ENCODE data around the gene GDF3.

The GDF3 gene

GRCh38 chr12:7656121-7656520, 39.5 kb downstream of the GDF3 start:
- Histone ChIP-seq H2AK5ac (ENCODE audit: low read length, severe bottlenecking) (no peak overlapping the region), H2BK5ac (ENCODE audit: low read depth, low read length, poor library complexity, severe bottlenecking) (no peak overlapping the region), H3K4ac (ENCODE audit: low read depth in 1 of 2, low read length in 2 of 2) (no peak overlapping the region), H3K27me3 (ENCODE audit: control insufficient read depth in 1 of 2, insufficient read depth in 1 of 2, low read length in 2 of 2) (peaks cover 0 to 12% of the 10 kb centered on the region in 2 experiments), H2BK12ac (ENCODE audit: low read length in 2 of 2) (no peak overlapping the region), H3K9ac (ENCODE audit: low read length) (no peak overlapping the region), H3K23ac (ENCODE audit: low read length in 2 of 2) (no peak overlapping the region), H3K4me2 (ENCODE audit: low read length, poor library complexity, severe bottlenecking) (no peak overlapping the region), H4K8ac (ENCODE audit: low read length) (no peak overlapping the region), H2AFZ (ENCODE audit: low read depth, low read length) (no peak overlapping the region), H3K9me3 (ENCODE audit: control insufficient read depth, low read length) (no peaks in the 10 kb centered on the region), H3K36me3 (ENCODE audit: control insufficient read depth in 1 of 2, insufficient read depth in 2 of 2, low read depth in 1 of 2, low read length in 2 of 2) (no peaks in the 10 kb centered on the region), H3K4me3 (ENCODE audit: insufficient read depth in 1 of 2, low read depth in 1 of 2, low read length in 2 of 2) (no peak overlapping the region), H2BK15ac (ENCODE audit: low read depth, poor library complexity, severe bottlenecking) (no peak overlapping the region), H3K18ac (ENCODE audit: low read depth in 1 of 2, low read length in 2 of 2) (no peak overlapping the region), H3K14ac (ENCODE audit: low read length in 2 of 2) (no peak overlapping the region), H3K27ac (ENCODE audit: low read length, poor library complexity, severe bottlenecking) (no peak overlapping the region), H3K4me1 (ENCODE audit: control insufficient read depth, insufficient read depth, low read depth, low read length) (no peaks in the 10 kb centered on the region), H3K79me1 (replicated peaks; ENCODE audit: low read length, poor library complexity, severe bottlenecking) (no peaks in the 10 kb centered on the region), H4K91ac (ENCODE audit: low read length) (no peak overlapping the region), H2BK120ac (ENCODE audit: low read depth, low read length) (no peak overlapping the region)
- DNase-seq = no peak
- 82% methylated on average over 5 of the region's 5 CpGs for WGBS

GRCh38 chr12:7650091-7650490, 45.5 kb downstream of the GDF3 start:
- no peak overlapping the region for H4K8ac ChIP-seq (ENCODE audit: low read length)
- H2BK120ac ChIP-seq (ENCODE audit: low read depth, low read length) = no peak overlapping the region
- no peaks in the 10 kb centered on the region for H3K9me3 ChIP-seq (ENCODE audit: control insufficient read depth, low read length)
- H4K91ac ChIP-seq (ENCODE audit: low read length) = no peak overlapping the region
- DNase-seq = no peak
- H3K79me1 ChIP-seq (replicated peaks; ENCODE audit: low read length, poor library complexity, severe bottlenecking) = no peaks in the 10 kb centered on the region
- no peak overlapping the region for H2BK12ac ChIP-seq (ENCODE audit: low read length in 2 of 2)
- no peak overlapping the region for H2AK5ac ChIP-seq (ENCODE audit: low read length, severe bottlenecking)
- H2BK5ac ChIP-seq (ENCODE audit: low read depth, low read length, poor library complexity, severe bottlenecking) = no peak overlapping the region
- no peak overlapping the region for H3K18ac ChIP-seq (ENCODE audit: low read depth in 1 of 2, low read length in 2 of 2)
- H3K4ac ChIP-seq (ENCODE audit: low read depth in 1 of 2, low read length in 2 of 2) = no peak overlapping the region
- no peak overlapping the region for H3K23ac ChIP-seq (ENCODE audit: low read length in 2 of 2)
- H3K14ac ChIP-seq (ENCODE audit: low read length in 2 of 2) = no peak overlapping the region
- WGBS = 92% methylated on average over 2 of the region's 5 CpGs
- H3K9ac ChIP-seq (ENCODE audit: low read length) = no peak overlapping the region
- no peak overlapping the region for H3K4me3 ChIP-seq (ENCODE audit: insufficient read depth in 1 of 2, low read depth in 1 of 2, low read length in 2 of 2)
- no peak overlapping the region for H3K27ac ChIP-seq (ENCODE audit: low read length, poor library complexity, severe bottlenecking)
- H3K36me3 ChIP-seq (ENCODE audit: control insufficient read depth in 1 of 2, insufficient read depth in 2 of 2, low read depth in 1 of 2, low read length in 2 of 2) = no peaks in the 10 kb centered on the region
- peaks cover 0 to 15% of the 10 kb centered on the region in 2 experiments for H3K27me3 ChIP-seq (ENCODE audit: control insufficient read depth in 1 of 2, insufficient read depth in 1 of 2, low read length in 2 of 2)
- H3K4me1 ChIP-seq (ENCODE audit: control insufficient read depth, insufficient read depth, low read depth, low read length) = no peaks in the 10 kb centered on the region
- H2BK15ac ChIP-seq (ENCODE audit: low read depth, poor library complexity, severe bottlenecking) = no peak overlapping the region
- H2AFZ ChIP-seq (ENCODE audit: low read depth, low read length) = no peak overlapping the region
- H3K4me2 ChIP-seq (ENCODE audit: low read length, poor library complexity, severe bottlenecking) = no peak overlapping the region

GRCh38 chr12:7647071-7647470, 48.5 kb downstream of the GDF3 start:
- WGBS = 38% methylated on average over 1 of the region's 1 CpG
- no peak overlapping the region for H3K4me3 ChIP-seq (ENCODE audit: insufficient read depth in 1 of 2, low read depth in 1 of 2, low read length in 2 of 2)

GRCh38 chr12:7646178-7646475, 49.4 kb downstream of the GDF3 start:
- H4K91ac ChIP-seq (ENCODE audit: low read length) = no peak overlapping the region
- no peak for DNase-seq
- H4K8ac ChIP-seq (ENCODE audit: low read length) = no peak overlapping the region
- no peak overlapping the region for H2AK5ac ChIP-seq (ENCODE audit: low read length, severe bottlenecking)
- H3K4me1 ChIP-seq (ENCODE audit: control insufficient read depth, insufficient read depth, low read depth, low read length) = no peaks in the 10 kb centered on the region
- no peak overlapping the region for H3K14ac ChIP-seq (ENCODE audit: low read length in 2 of 2)
- no peak overlapping the region for H2AFZ ChIP-seq (ENCODE audit: low read depth, low read length)
- no peak overlapping the region for H3K9ac ChIP-seq (ENCODE audit: low read length)
- H2BK120ac ChIP-seq (ENCODE audit: low read depth, low read length) = no peak overlapping the region
- H3K36me3 ChIP-seq (ENCODE audit: control insufficient read depth in 1 of 2, insufficient read depth in 2 of 2, low read depth in 1 of 2, low read length in 2 of 2) = no peaks in the 10 kb centered on the region
- no peak overlapping the region for H3K23ac ChIP-seq (ENCODE audit: low read length in 2 of 2)
- H3K27ac ChIP-seq (ENCODE audit: low read length, poor library complexity, severe bottlenecking) = no peak overlapping the region
- peaks cover 10 to 14% of the 10 kb centered on the region in 2 experiments for H3K27me3 ChIP-seq (ENCODE audit: control insufficient read depth in 1 of 2, insufficient read depth in 1 of 2, low read length in 2 of 2)
- H3K4me2 ChIP-seq (ENCODE audit: low read length, poor library complexity, severe bottlenecking) = no peak overlapping the region
- H2BK12ac ChIP-seq (ENCODE audit: low read length in 2 of 2) = no peak overlapping the region
- no peaks in the 10 kb centered on the region for H3K9me3 ChIP-seq (ENCODE audit: control insufficient read depth, low read length)
- no peak overlapping the region for H3K4ac ChIP-seq (ENCODE audit: low read depth in 1 of 2, low read length in 2 of 2)
- no peak overlapping the region for H3K18ac ChIP-seq (ENCODE audit: low read depth in 1 of 2, low read length in 2 of 2)
- H3K4me3 ChIP-seq (ENCODE audit: insufficient read depth in 1 of 2, low read depth in 1 of 2, low read length in 2 of 2) = no peak overlapping the region
- H2BK15ac ChIP-seq (ENCODE audit: low read depth, poor library complexity, severe bottlenecking) = no peak overlapping the region
- 89% methylated on average over 3 of the region's 3 CpGs for WGBS
- H2BK5ac ChIP-seq (ENCODE audit: low read depth, low read length, poor library complexity, severe bottlenecking) = no peak overlapping the region
- H3K79me1 ChIP-seq (replicated peaks; ENCODE audit: low read length, poor library complexity, severe bottlenecking) = no peaks in the 10 kb centered on the region

More at GRCh38 chr12:7647071-7647470, 48.5 kb downstream of the GDF3 start:
- Histone ChIP-seq H2BK15ac (ENCODE audit: low read depth, poor library complexity, severe bottlenecking) (no peak overlapping the region), H4K91ac (ENCODE audit: low read length) (no peak overlapping the region), H3K4me2 (ENCODE audit: low read length, poor library complexity, severe bottlenecking) (no peak overlapping the region), H2BK120ac (ENCODE audit: low read depth, low read length) (no peak overlapping the region), H2AK5ac (ENCODE audit: low read length, severe bottlenecking) (no peak overlapping the region), H3K79me1 (replicated peaks; ENCODE audit: low read length, poor library complexity, severe bottlenecking) (no peaks in the 10 kb centered on the region), H3K9ac (ENCODE audit: low read length) (no peak overlapping the region), H2BK12ac (ENCODE audit: low read length in 2 of 2) (no peak overlapping the region), H3K27ac (ENCODE audit: low read length, poor library complexity, severe bottlenecking) (no peak overlapping the region), H3K4me1 (ENCODE audit: control insufficient read depth, insufficient read depth, low read depth, low read length) (no peaks in the 10 kb centered on the region), H3K36me3 (ENCODE audit: control insufficient read depth in 1 of 2, insufficient read depth in 2 of 2, low read depth in 1 of 2, low read length in 2 of 2) (no peaks in the 10 kb centered on the region), H2BK5ac (ENCODE audit: low read depth, low read length, poor library complexity, severe bottlenecking) (no peak overlapping the region), H3K27me3 (ENCODE audit: control insufficient read depth in 1 of 2, insufficient read depth in 1 of 2, low read length in 2 of 2) (peaks cover 6 to 8% of the 10 kb centered on the region in 2 experiments), H3K14ac (ENCODE audit: low read length in 2 of 2) (no peak overlapping the region), H3K18ac (ENCODE audit: low read depth in 1 of 2, low read length in 2 of 2) (no peak overlapping the region), H4K8ac (ENCODE audit: low read length) (no peak overlapping the region), H3K23ac (ENCODE audit: low read length in 2 of 2) (no peak overlapping the region), H3K4ac (ENCODE audit: low read depth in 1 of 2, low read length in 2 of 2) (no peak overlapping the region), H2AFZ (ENCODE audit: low read depth, low read length) (no peak overlapping the region), H3K9me3 (ENCODE audit: control insufficient read depth, low read length) (no peaks in the 10 kb centered on the region)
- DNase-seq = no peak

All from mesenchymal stem cell (in vitro differentiated cells and primary cell).